WI38 (cell line): ENCODE measurements around the gene ANKS1B.

Experiments used
- H3K4me3 ChIP-seq: 2 replicates; pipeline ENCODE4 v1.5.1; 2011; ENCODE audit warnings: low read depth, mild to moderate bottlenecking, control low read depth, low read length
- TF ChIP-seq, protein P1 (sequence below): IDR thresholded peaks from 2 replicates; pipeline ENCODE4 v1.5.1; 2012; ENCODE audit warnings: low read depth, mild to moderate bottlenecking, control low read depth, low read length

Gene ANKS1B

DNA sequence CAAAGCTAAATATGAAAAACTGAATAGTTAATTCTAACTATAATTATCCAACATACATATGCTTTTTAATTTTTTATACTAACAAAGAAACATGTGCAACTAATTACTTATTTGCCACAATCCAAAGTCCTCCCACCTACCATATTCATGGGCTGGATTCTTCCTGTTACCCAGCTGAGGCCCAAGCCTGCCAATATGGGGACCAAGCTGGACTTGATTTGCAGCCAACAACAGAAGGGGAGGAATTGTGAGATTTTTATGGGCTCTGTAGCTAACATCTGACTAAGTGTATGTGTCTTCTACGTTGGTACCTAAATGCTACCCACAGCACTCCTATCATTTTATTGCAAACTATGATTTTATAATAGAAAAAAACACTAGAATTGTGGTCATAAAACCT, 13.1 kb upstream of the ANKS1B start:
- no peak overlapping the region for H3K4me3 ChIP-seq
- TF ChIP-seq, protein P1, sequence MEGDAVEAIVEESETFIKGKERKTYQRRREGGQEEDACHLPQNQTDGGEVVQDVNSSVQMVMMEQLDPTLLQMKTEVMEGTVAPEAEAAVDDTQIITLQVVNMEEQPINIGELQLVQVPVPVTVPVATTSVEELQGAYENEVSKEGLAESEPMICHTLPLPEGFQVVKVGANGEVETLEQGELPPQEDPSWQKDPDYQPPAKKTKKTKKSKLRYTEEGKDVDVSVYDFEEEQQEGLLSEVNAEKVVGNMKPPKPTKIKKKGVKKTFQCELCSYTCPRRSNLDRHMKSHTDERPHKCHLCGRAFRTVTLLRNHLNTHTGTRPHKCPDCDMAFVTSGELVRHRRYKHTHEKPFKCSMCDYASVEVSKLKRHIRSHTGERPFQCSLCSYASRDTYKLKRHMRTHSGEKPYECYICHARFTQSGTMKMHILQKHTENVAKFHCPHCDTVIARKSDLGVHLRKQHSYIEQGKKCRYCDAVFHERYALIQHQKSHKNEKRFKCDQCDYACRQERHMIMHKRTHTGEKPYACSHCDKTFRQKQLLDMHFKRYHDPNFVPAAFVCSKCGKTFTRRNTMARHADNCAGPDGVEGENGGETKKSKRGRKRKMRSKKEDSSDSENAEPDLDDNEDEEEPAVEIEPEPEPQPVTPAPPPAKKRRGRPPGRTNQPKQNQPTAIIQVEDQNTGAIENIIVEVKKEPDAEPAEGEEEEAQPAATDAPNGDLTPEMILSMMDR: no peak

DNA sequence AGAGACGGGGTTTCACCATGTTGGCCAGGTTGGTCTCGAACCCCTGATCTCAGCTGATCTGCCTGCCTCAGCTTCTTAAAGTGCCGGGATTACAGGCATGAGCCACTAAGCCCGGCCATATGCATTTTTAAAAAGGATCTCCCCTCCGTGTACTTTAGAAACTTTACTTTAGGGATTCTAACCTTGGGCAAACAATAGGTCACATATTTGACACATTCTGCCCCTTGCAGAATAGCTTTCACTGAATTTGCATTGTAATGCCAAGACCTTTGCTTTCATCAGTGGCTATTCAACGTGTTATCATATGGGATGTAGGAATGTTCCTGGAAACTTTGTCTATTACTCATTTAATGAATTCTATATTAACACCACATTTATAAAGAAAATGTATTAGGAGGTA, 11.4 kb upstream of the ANKS1B start:
- H3K4me3 ChIP-seq: no peak overlapping the region
- TF ChIP-seq, protein P1: no peak

DNA sequence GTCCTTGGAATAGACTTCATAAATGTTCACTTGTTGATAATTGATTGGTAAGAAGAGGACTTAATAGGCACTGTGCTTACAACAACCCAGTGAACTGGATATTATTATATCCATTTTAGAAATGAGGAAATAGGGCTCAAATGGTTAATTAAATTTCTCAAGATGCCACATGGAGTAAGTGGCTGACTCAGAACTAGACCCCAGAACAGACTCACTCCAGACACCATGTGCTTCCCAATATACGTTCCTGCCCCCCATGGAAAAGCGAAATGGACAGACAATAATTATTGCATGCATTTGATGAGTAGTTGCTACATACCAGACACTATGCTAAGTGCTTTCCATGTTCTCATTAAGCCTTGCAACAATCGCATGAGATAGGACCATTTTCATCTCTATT, 895 bp upstream of the ANKS1B start:
- no peak overlapping the region for H3K4me3 ChIP-seq
- TF ChIP-seq, protein P1: no peak

DNA sequence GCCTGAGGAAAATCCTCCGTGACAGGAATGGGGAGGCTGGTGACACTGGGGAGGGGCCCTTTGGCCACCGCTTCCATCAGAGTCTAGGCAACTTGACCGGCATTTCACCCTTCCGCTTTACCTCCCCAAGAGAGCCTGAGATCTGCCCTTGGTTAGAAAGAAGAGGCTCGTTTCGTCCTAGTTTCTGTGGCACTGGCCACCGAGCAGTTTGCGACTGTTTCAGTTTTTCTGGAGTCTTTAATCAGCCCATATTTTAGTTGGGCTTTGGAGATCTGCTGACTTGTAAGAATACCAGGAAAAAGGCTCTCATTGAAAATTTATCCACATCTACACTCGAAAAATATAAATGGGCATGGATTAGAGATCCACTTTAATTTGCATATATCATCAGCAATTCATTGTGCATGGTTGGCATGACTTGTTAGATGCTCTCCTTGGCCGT, 414 bp upstream of the ANKS1B start:
- H3K4me3 ChIP-seq: peak overlapping the region; percentile 71
- TF ChIP-seq, protein P1: no peak

DNA sequence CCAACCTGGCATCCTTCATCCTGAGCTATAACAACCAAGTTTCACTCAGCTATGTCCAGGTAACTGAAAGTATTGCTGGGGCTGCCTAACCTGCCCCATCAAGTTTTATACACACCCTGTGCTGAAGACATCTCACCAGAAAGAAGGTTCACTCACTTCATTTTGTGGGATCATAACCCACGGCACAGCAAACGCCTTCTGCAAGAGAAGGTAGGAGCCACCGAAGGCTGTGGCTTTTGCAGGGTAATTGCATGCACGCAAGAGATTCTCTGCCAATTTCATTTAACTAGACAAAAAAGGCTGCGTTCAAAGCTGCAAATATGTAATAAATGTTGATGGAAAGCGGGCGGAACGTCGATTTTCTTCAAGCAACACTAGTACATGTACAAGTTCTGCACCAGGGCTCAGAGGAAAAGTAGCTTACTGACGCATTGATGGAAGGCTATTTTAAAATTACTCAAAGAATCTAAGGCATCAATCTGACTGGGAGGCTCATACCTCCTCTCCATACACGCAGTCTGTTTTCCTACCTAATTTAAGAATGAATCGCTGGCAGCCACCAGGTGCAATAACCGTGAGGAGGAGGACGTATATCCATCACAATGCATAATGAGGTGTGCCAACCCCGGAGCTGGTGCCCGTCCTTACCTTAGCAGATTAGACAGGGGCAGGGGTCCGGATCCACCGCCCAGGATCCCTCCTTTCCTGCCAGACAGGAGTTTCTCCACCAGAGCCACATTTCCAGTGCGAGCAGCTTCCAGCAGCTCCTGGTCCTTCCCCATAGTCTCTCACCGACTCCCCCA, 1.1 kb downstream of the ANKS1B start:
- H3K4me3 ChIP-seq: peak overlapping the region; percentile 61; the same call in 1 of the 2 replicates
- TF ChIP-seq, protein P1: no peak

DNA sequence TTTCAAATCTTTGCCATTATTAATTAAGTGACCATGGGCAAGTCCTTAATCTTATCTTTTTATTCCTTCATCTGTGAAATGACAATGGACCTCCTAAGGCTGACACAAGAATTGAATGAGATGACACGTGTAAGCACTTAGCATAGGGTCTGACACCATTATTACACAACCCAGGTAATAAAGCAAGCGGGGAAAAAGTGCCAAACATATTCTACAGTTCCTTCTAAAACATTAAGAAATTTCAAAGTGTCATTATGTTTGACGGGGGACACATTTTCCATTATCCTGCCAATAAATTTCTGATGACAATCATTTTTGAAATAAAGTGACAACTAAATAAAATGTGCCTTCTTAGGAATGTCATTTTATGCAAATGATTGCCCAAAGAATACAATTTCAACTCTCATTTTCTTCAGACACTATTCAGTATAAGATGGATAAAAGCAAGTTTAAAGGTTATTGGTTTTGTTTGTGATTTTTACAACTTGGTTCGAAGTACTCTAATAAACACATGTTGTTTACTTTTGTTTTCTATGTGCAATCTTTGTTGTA, 3.0 kb downstream of the ANKS1B start:
- TF ChIP-seq, protein P1: no peak
- H3K4me3 ChIP-seq: no peak overlapping the region

DNA sequence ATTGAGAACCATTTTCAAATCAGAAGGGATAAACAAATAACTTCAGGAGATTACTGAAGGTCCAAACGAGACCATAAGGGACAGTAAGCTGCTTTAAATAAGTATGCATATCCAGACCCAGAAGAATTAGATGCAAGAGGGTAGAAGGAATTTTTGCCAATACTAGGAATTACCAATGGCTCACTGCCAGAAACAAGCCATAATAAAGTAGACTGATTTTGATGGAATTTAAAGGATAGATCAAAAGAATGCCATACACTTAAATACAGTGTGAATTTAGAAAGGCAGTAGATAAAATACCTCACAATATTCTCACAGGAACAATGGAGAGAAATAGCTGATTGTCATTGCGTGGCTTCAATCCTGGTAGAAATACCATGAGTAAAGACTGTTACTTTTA, 5.3 kb downstream of the ANKS1B start:
- no peak overlapping the region for H3K4me3 ChIP-seq
- TF ChIP-seq, protein P1: no peak
